ENCODE measurements around the gene OGFOD3.

The OGFOD3 gene

GRCh38 chr17:82339634-82340580 is 78.5 kb downstream of the OGFOD3 start:
- in situ Hi-C loops (cut with HindIII; ENCODE audit: low pct_unique_long_range_greater_than_20kb, low sequenced_read_pairs): loop anchor here (10.0 kb wide), 1 partner anchor 75 kb away; the partner anchor contains the start of genes HEXD and OGFOD3
- no peak for DNase-seq (ENCODE audit: low read depth in 1 of 2, low spot score in 1 of 2)
- no peak for TF ChIP-seq JUND (IDR thresholded peaks at IDR 0.05; ENCODE audit: low read depth)
